GM18868 (cell line): Measurements from ENCODE around the gene DNAJA4.

ENCODE experiments used
- ATAC-seq: cut with Tn5 transposase; IDR thresholded peaks from one replicate; pipeline ENCODE4 v1.9.1; 2021; ENCODE audit warnings: mild to moderate bottlenecking, moderate library complexity; ENCODE audit not compliant: unreplicated experiment

The DNAJA4 gene

GRCh38 chr15:78313383-78313782 lies 49.0 kb downstream of the DNAJA4 start:
- ATAC-seq = no peak

- no peak for ATAC-seq
Observed at GRCh38 chr15:78314181-78314581, 49.8 kb downstream of the DNAJA4 start.

- no peak for ATAC-seq
Observed at GRCh38 chr15:78315686-78316282, 51.4 kb downstream of the DNAJA4 start.

GRCh38 chr15:78316283-78317083 lies 52.1 kb downstream of the DNAJA4 start:
- peak; percentile 84 for ATAC-seq

GRCh38 chr15:78317145-78317836 lies 52.9 kb downstream of the DNAJA4 start:
- no peak for ATAC-seq

GRCh38 chr15:78319588-78319987 lies 55.2 kb downstream of the DNAJA4 start:
- ATAC-seq = no peak

GRCh38 chr15:78320183-78320582 lies 55.8 kb downstream of the DNAJA4 start:
- ATAC-seq = no peak

- no peak for ATAC-seq
Observed at GRCh38 chr15:78321041-78321570, 56.7 kb downstream of the DNAJA4 start.

GRCh38 chr15:78321786-78322185 lies 57.4 kb downstream of the DNAJA4 start:
- no peak for ATAC-seq

GRCh38 chr15:78322243-78322642 lies 57.9 kb downstream of the DNAJA4 start:
- ATAC-seq = no peak

- ATAC-seq = no peak
Observed at GRCh38 chr15:78322724-78323521, 58.6 kb downstream of the DNAJA4 start.

- no peak for ATAC-seq
Observed at GRCh38 chr15:78323693-78324092, 59.3 kb downstream of the DNAJA4 start.

GRCh38 chr15:78324144-78324543 lies 59.8 kb downstream of the DNAJA4 start:
- no peak for ATAC-seq

GRCh38 chr15:78325092-78325843 lies 60.9 kb downstream of the DNAJA4 start:
- ATAC-seq = no peak

GRCh38 chr15:78327466-78327865 lies 63.1 kb downstream of the DNAJA4 start:
- no peak for ATAC-seq

- ATAC-seq = no peak
Observed at GRCh38 chr15:78329625-78330024, 65.3 kb downstream of the DNAJA4 start.
